Right lobe of liver (tissue), 4 donors: ENCODE data around the gene SRD5A3.

Source experiments
- CTCF ChIP-seq, 4 donors: fragments of 200-600 bp in 3 of 4; fragments of 450-650 bp in 1 of 4; IDR thresholded peaks; one replicate each; pipeline versions ENCODE4 v1.5.1 to v1.8.0; 2016 to 2022; ENCODE audit warnings: antibody characterized with exemption in 4 of 4, mild to moderate bottlenecking in 2 of 4
- POLR2A ChIP-seq: fragments of 450-650 bp; IDR thresholded peaks from one replicate; pipeline ENCODE4 v1.6.1; 2017; ENCODE audit warnings: antibody characterized with exemption, mild to moderate bottlenecking
- donor health status: DM: no; HTN: no; CAD: no.
- donor health status: DM: no; HTN: no; CAD: no.
- donor health status: DM: no; HTN: yes; CAD: no.

- TF ChIP-seq POLR2A (no peak), CTCF (IDR thresholded peaks at IDR 0.05) (no peak)
Measured at GRCh38 chr4:55358246-55358645, 12.2 kb downstream of the SRD5A3 start.
